Esophagus (tissue), 2 donors: Measurements from ENCODE around the gene DNAJC1. TPM values are rescaled to one million over a fixed set of nuclear protein-coding genes. Genes with fewer than 3 reads are reported as not detected.
"Not testable (repeated sequence)": the region's sequence is repeated elsewhere in the genome, so short reads cannot be mapped to it uniquely, and the experiment has no call there.

ENCODE experiments used
- H3K27ac ChIP-seq, 2 donors: one replicate each; pipeline ENCODE4 v1.5.1; 2013; ENCODE audit warnings: low read depth in 2 of 2, mild to moderate bottlenecking in 2 of 2, inconsistent platforms in 1 of 2, low read length in 1 of 2, moderate library complexity in 1 of 2
- H3K27me3 ChIP-seq, 2 donors: one replicate each; pipeline ENCODE4 v1.6.1; 2013; ENCODE audit warnings: low read length in 2 of 2, control low read depth in 1 of 2, mild to moderate bottlenecking in 1 of 2; ENCODE audit not compliant: insufficient read depth in 2 of 2, control insufficient read depth in 1 of 2
- H3K36me3 ChIP-seq, 2 donors: one replicate each; pipeline ENCODE4 v1.6.1; 2013; ENCODE audit warnings: low read length in 1 of 2; ENCODE audit not compliant: control insufficient read depth in 2 of 2, insufficient read depth in 2 of 2
- H3K4me1 ChIP-seq, 2 donors: one replicate each; pipeline ENCODE4 v1.6.1; 2013; ENCODE audit warnings: low read length in 1 of 2; ENCODE audit not compliant: control insufficient read depth in 2 of 2, insufficient read depth in 2 of 2
- H3K4me3 ChIP-seq, 2 donors: one replicate each; pipeline ENCODE4 v1.5.1; 2013; ENCODE audit warnings: low read length in 2 of 2, mild to moderate bottlenecking in 2 of 2, low read depth in 1 of 2, moderate library complexity in 1 of 2
- H3K9me3 ChIP-seq, 2 donors: one replicate each; pipeline ENCODE4 v1.6.1; 2013; ENCODE audit warnings: mild to moderate bottlenecking in 2 of 2, low read depth in 1 of 2, low read length in 1 of 2, moderate library complexity in 1 of 2; ENCODE audit not compliant: control insufficient read depth in 2 of 2, insufficient read depth in 1 of 2
- WGBS, 2 donors: extraction: QIAGEN DNeasy Blood & Tissue Kit; methylation state at CpG; one replicate each; pipeline ENCODE4 v1.1.7; 2013; 5-methylcytosine and 5-hydroxymethylcytosine counted together
- polyA plus RNA-seq, 2 donors: library from polyadenylated mRNA; stranded (reverse); fragments of 200-250 nt; gene quantifications; one replicate each; pipeline ENCODE4 v1.2.3, GENCODE V29; 2013
- donor health status: healthy with polysubstance abuse.
- donor health status: Bipolar disorder and iron deficiency.

The DNAJC1 gene
- polyA plus RNA-seq, 2 donors = 11.6 to 20.1 TPM

GRCh38 chr10:21895932-21896331 lies 107.6 kb downstream of the DNAJC1 start:
- Histone ChIP-seq H3K9me3 (no peaks in the 10 kb centered on the region), H3K4me3 (no peak overlapping the region), H3K36me3 (peaks cover 2% of the 10 kb centered on the region in 2 donors), H3K27ac (no peak overlapping the region), H3K27me3 (no peaks in the 10 kb centered on the region), H3K4me1 (no peaks in the 10 kb centered on the region)
- WGBS, 2 donors = 96 to 97% methylated on average over 1 of the region's 1 CpG

- WGBS, 2 donors = 92 to 93% methylated on average over 4 of the region's 4 CpGs
- Histone ChIP-seq H3K27me3 (no peaks in the 10 kb centered on the region), H3K4me1 (no peaks in the 10 kb centered on the region), H3K9me3 (no peaks in the 10 kb centered on the region), H3K27ac (no peak overlapping the region), H3K4me3 (no peak overlapping the region), H3K36me3 (peaks cover 2% of the 10 kb centered on the region in 2 donors)
These were observed 108.7 kb downstream of the DNAJC1 start for GRCh38 chr10:21894648-21895342.

GRCh38 chr10:21891439-21891838 lies 112.1 kb downstream of the DNAJC1 start:
- Histone ChIP-seq H3K27me3 (no peaks in the 10 kb centered on the region), H3K4me1 (no peaks in the 10 kb centered on the region), H3K27ac (no peak overlapping the region), H3K36me3 (peaks cover 0 to 2% of the 10 kb centered on the region in 2 donors), H3K4me3 (no peak overlapping the region), H3K9me3 (no peaks in the 10 kb centered on the region)
- WGBS, 2 donors = 88 to 89% methylated on average over 3 of the region's 3 CpGs

GRCh38 chr10:21889477-21890275 lies 113.9 kb downstream of the DNAJC1 start:
- H3K36me3 ChIP-seq = no peaks in the 10 kb centered on the region
- no peak overlapping the region for H3K27ac ChIP-seq
- no peaks in the 10 kb centered on the region for H3K9me3 ChIP-seq
- WGBS, 2 donors = 96 to 97% methylated on average over 2 of the region's 2 CpGs
- H3K27me3 ChIP-seq = no peaks in the 10 kb centered on the region
- no peak overlapping the region for H3K4me3 ChIP-seq
- H3K4me1 ChIP-seq = no peaks in the 10 kb centered on the region

GRCh38 chr10:21888959-21889358 lies 114.6 kb downstream of the DNAJC1 start:
- Histone ChIP-seq H3K27me3 (no peaks in the 10 kb centered on the region), H3K36me3 (no peaks in the 10 kb centered on the region), H3K9me3 (no peaks in the 10 kb centered on the region), H3K27ac (no peak overlapping the region), H3K4me3 (no peak overlapping the region), H3K4me1 (no peaks in the 10 kb centered on the region)
- WGBS, 2 donors = 62 to 78% methylated on average over 5 of the region's 5 CpGs

GRCh38 chr10:21885940-21886339 lies 117.6 kb downstream of the DNAJC1 start:
- H3K27ac ChIP-seq = no peak overlapping the region
- no peaks in the 10 kb centered on the region for H3K36me3 ChIP-seq

GRCh38 chr10:21873198-21873597 lies 130.3 kb downstream of the DNAJC1 start:
- Histone ChIP-seq H3K36me3 (peaks cover 0 to 6% of the 10 kb centered on the region in 2 donors), H3K27ac (no peak overlapping the region), H3K4me1 (no peaks in the 10 kb centered on the region), H3K4me3 (no peak overlapping the region), H3K9me3 (peaks cover 0 to 3% of the 10 kb centered on the region in 2 donors), H3K27me3 (no peaks in the 10 kb centered on the region)
- WGBS, 2 donors = 96 to 98% methylated on average over 5 of the region's 5 CpGs

More at GRCh38 chr10:21885940-21886339, 117.6 kb downstream of the DNAJC1 start:
- H3K27me3 ChIP-seq = no peaks in the 10 kb centered on the region
- no peak overlapping the region for H3K4me3 ChIP-seq
- no peaks in the 10 kb centered on the region for H3K9me3 ChIP-seq
- no peaks in the 10 kb centered on the region for H3K4me1 ChIP-seq

- H3K9me3 ChIP-seq, H3K27ac ChIP-seq, H3K4me3 ChIP-seq, H3K4me1 ChIP-seq, H3K27me3 ChIP-seq, H3K36me3 ChIP-seq: not testable (repeated sequence)
- 98 to 99% methylated on average over 11 of the region's 11 CpGs for WGBS, 2 donors
These were observed 130.8 kb downstream of the DNAJC1 start for GRCh38 chr10:21872771-21873170.

- 86 to 88% methylated on average over 1 of the region's 1 CpG for WGBS, 2 donors
- H3K27me3 ChIP-seq = no peaks in the 10 kb centered on the region
- H3K27ac ChIP-seq = no peak overlapping the region
These were observed 132.7 kb downstream of the DNAJC1 start for GRCh38 chr10:21870849-21871248.

More at GRCh38 chr10:21870849-21871248, 132.7 kb downstream of the DNAJC1 start:
- Histone ChIP-seq H3K36me3 (peaks cover 0 to 6% of the 10 kb centered on the region in 2 donors), H3K4me1 (no peaks in the 10 kb centered on the region), H3K9me3 (peaks cover 0 to 3% of the 10 kb centered on the region in 2 donors), H3K4me3 (no peak overlapping the region)
